HG02884 (cell line): ENCODE measurements around the gene SPINDOC.
A peak's percentile ranks its signal among the peaks of the same experiment; 100 is the strongest.

Source experiments
- ATAC-seq: cut with Tn5 transposase; IDR thresholded peaks from one replicate; pipeline ENCODE4 v1.9.1; 2021; ENCODE audit warnings: mild to moderate bottlenecking, moderate library complexity; ENCODE audit not compliant: unreplicated experiment

The SPINDOC gene

GRCh38 chr11:63831326-63831725, 18.1 kb downstream of the SPINDOC start:
- ATAC-seq = no peak

- no peak for ATAC-seq
Observed at GRCh38 chr11:63832336-63832735, 19.1 kb downstream of the SPINDOC start.

DNA sequence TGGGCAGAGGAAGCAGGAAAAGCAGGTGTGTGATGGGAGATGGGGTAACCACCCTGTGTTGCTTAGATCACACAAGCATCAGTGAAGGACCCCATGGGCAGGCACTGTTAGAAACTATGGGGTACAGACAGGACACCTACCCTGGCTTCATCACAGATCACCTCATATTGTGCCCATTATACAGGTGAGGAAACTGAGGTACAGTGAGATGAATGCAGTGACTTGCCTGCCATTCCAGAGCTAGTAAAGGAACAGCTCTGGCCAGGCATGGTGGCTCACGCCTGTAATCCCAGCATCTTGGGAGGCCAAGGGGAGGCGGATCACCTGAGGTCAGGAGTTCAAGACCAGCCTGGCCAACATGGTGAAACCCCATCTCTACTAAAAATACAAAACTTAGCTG, 19.8 kb downstream of the SPINDOC start:
- no peak for ATAC-seq

- ATAC-seq = no peak
Observed at GRCh38 chr11:63834535-63835157, 21.4 kb downstream of the SPINDOC start.

- no peak for ATAC-seq
Observed at GRCh38 chr11:63835158-63835545, 21.9 kb downstream of the SPINDOC start.

DNA sequence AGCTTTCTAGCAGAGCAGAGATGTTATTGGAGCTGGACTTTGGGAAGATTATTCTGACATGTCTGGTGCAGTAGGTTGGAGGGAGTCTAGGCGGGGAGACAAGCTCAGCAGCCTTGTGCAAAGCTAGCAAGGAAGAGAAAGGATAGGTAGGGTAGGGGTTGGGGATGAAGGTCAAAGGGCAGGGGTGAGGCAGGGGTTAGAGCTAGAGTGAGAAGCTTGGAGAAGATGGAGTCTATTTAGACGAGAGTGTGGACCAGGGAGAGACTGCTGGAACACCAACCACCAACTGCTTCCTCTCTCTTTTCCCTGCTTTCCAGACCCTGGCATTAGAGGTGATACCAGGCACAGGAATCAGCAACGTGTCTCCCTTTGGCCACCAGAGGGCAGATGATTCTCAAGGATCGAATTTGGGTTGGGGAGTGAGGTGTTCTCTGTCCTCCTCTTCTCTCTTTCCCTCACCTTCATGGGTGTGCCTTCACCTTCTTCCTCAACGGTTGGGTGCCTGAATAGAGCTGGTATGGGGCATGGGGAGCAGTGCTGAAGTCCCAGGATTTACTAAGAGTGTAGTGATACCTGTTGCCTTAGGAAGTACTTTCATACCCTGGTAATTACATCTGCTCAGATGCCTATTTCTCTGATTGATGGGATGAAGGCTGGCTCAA, 23.9 kb downstream of the SPINDOC start:
- no peak for ATAC-seq

DNA sequence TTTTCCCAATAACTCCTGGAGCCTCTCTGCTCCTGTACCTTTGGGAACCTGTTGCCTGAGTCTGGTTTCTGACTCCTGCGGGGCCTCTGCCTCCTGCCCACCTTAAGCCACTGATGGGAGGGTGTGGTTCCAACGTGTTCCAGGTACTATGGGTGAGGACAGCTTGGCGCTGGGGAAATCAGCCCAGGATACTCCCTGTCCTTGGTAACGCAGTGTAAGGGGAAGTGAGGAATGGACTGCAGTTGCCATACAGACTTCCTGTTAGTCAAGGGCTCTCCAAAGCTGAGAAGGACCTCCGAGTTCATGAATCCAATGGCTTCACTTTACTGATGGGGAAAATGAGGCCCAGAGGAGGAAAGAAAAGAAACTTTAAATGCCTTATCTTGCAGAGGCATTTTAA, 24.5 kb downstream of the SPINDOC start:
- no peak for ATAC-seq

- no peak for ATAC-seq
Observed at GRCh38 chr11:63838150-63838677, 25.0 kb downstream of the SPINDOC start.

GRCh38 chr11:63838678-63839507, 25.6 kb downstream of the SPINDOC start, which contains the start of gene MARK2:
MARK2 (plus strand) TSS chr11:63839110; CDS start chr11:63839507, 397 bp downstream.
- ATAC-seq = peak; percentile 69

- ATAC-seq = no peak
Observed at GRCh38 chr11:63839508-63840355, 26.5 kb downstream of the SPINDOC start.

GRCh38 chr11:63840356-63841060, 27.3 kb downstream of the SPINDOC start:
- no peak for ATAC-seq

DNA sequence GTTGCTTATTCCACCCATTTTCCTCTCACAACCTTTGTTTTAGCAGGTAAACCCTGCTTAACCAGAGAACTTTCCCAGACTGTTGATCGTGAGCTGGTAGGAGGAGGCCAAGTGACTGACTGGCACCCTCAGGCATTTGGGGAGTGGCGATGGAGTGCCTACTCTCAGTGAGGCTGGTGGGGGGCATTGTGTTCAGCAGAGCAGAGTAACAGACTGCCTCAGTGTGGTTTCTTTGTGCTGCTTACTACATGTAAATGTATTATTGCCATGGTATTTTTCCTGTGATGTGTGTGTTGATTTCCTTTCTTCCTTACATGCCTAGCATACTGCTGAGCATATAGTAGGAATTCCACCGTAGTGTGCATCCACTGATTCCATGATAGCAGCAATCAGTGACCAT, 28.3 kb downstream of the SPINDOC start:
- no peak for ATAC-seq

- ATAC-seq = no peak
Observed at GRCh38 chr11:63843041-63843440, 29.8 kb downstream of the SPINDOC start.

- ATAC-seq = no peak
Observed at GRCh38 chr11:63844836-63845235, 31.6 kb downstream of the SPINDOC start.

GRCh38 chr11:63845303-63845702, 32.0 kb downstream of the SPINDOC start:
- no peak for ATAC-seq

- ATAC-seq = no peak
Observed at GRCh38 chr11:63845911-63846310, 32.7 kb downstream of the SPINDOC start.

DNA sequence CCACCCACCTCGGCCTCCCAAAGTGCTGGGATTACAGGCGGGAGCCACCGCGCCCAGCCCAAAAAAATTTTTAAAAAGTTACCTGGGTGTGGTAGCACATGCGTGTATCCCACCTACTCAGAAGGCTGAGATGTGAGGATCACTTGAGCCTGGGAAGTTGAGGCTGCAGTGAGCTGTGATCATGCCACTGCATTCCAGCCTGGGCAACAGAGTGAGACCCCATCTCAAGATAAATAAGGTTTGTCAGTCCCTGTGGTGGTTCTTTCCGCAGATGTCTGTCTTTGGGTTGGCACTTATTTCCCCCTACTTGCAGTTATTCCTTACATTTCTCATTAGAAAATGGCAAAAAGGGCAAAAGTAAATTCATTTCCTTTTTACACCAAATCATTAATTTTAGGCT, 33.6 kb downstream of the SPINDOC start:
- ATAC-seq = no peak

DNA sequence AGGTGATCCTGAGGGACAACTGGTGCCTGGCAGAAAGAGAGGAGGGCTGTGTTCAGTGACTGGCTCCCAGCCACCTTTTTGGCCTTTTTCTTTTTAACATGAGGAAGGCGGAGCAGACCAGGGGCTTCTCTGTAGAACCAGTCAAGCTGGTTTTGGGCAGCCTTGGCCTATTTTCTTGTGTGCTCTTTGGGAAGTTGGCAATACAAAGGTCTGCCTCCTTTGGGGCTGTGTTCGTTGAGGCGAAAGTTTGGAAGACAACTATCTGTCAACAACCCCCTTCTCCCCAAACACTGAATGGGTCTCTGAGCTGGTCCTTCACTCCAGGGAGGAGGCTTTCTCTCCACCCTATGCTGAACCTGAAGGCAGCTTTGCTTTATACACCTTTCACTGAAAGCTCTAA, 34.1 kb downstream of the SPINDOC start:
- no peak for ATAC-seq

DNA sequence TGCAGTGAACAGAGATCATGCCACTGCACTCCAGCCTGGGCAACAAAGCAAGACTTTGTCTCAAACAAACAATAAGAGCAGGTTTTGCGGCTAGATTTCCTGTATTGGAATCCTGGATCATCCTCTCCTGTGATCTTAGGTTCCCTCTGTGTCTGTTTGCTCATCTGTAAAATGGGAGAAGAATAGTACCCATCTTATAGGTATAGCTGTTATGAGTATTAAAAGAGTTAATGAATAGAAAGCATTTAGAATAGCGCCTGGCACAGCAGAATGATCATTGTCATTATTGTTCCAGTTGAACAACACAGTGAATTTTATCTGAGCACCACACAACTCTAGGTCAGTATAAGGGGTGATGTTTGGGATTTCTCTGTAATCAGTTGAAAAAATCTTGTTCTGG, 36.4 kb downstream of the SPINDOC start:
- no peak for ATAC-seq

DNA sequence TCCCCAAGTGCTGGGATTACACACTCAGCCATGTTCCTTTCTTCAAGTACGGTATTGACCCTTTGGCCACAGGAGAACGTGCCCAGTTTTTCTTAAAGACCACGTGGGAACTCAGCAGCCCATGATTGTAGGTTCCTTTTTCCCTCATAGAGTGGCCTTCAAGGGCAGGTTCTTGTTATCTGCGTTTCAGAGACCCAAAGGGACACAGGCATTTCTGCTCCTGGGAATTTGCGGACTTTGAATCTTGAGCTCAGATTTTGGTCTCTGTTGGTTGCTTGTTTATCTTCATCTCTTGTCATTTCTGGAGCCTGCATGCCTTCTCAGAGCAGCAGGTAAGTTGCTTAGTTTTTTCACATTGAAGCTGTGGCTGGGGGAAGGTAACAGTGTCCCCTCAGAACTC, 37.7 kb downstream of the SPINDOC start:
- ATAC-seq = no peak
